ENCODE measurements around the gene SAT1.

- TF ChIP-seq EP300 (IDR thresholded peaks at IDR 0.05) (no peak), CTCF (IDR thresholded peaks at IDR 0.05) (no peak), POLR2A (IDR thresholded peaks at IDR 0.05) (no peak)
These were observed 30.1 kb upstream of the SAT1 start for GRCh38 chrX:23752740-23753415.
